ENCODE data around the gene C11orf42. TPM values are rescaled to one million over a fixed set of nuclear protein-coding genes. Genes with fewer than 3 reads are reported as not detected.

The C11orf42 gene, protein sequence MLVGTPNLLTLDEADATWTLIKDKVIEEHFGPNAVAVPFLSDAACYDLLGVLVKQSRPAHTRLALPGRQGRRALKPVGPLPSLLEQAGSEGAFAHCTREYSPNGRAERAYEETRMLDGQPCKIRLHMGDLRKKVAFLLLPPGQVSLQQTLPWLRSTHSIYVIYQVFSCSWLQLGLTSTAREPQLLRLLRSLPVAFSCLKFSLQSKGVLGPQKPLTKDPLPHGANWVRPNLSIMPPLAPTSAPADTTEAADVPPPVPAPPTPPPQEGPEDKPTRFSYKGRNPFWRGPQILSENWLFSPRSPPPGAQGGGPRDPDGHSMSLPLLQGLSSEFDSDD
- total RNA-seq (not detected in 2 replicates), polyA plus RNA-seq (not detected in 2 replicates), polyA minus RNA-seq (not detected in 2 replicates)
- total RNA-seq (2013), result not detected

- ChIA-PET POLR2A (no interaction called here), CTCF (no interaction called here)
- Histone ChIP-seq H4K20me1 (ENCODE audit: control insufficient read depth, insufficient read depth, low read length, poor library complexity, severe bottlenecking) (no peaks in the 10 kb centered on the region), H3K27ac (ENCODE audit: low read length in 2 of 2) (no peak within 1 kb of the TSS), H3K9me3 (ENCODE audit: control extremely low read depth in 1 of 3, control insufficient read depth in 2 of 3, insufficient read depth in 1 of 3, low read length in 2 of 3) (no peaks in the 10 kb centered on the region), H3K4me2 (replicated peaks; ENCODE audit: low read depth, low read length, poor library complexity, severe bottlenecking) (no peak within 1 kb of the TSS), H2AFZ (ENCODE audit: insufficient read depth, low read depth, low read length, poor library complexity, severe bottlenecking) (no peak within 1 kb of the TSS), H3K4me3 (ENCODE audit: control extremely low read depth in 1 of 5, extremely low read depth in 1 of 5, insufficient read depth in 1 of 5, low read depth in 2 of 5, low read length in 4 of 5) (no peak within 1 kb of the TSS), H3K36me3 (replicated peaks in 1 of 2; ENCODE audit: control extremely low read depth in 1 of 2, control insufficient read depth in 1 of 2, extremely low read depth in 1 of 2, insufficient read depth in 2 of 2, low read length in 1 of 2) (peaks cover 0 to 8% of the 10 kb centered on the region in 2 experiments), H3K4me1 (ENCODE audit: control insufficient read depth in 2 of 2, insufficient read depth in 2 of 2, low read length in 2 of 2) (peaks cover 0 to 3% of the 10 kb centered on the region in 2 donors), H3K27me3 (replicated peaks in 1 of 4; ENCODE audit: control extremely low read depth in 1 of 4, control insufficient read depth in 3 of 4, insufficient read depth in 4 of 4, low read length in 3 of 4) (no peaks in the 10 kb centered on the region), H3K79me2 (ENCODE audit: control insufficient read depth, insufficient read depth, low read length) (no peaks in the 10 kb centered on the region), H3K9ac (ENCODE audit: low read length) (no peak within 1 kb of the TSS)
- TF ChIP-seq EZH2 (IDR thresholded peaks at IDR 0.05; ENCODE audit: borderline replicate concordance, insufficient read depth, low read depth, low read length, poor library complexity, severe bottlenecking) (no peak), CTCF (IDR thresholded peaks at IDR 0.05) (no peak)
- peaks cover 9% of the 10 kb centered on the region for H3K4me1 Mint-ChIP-seq
- H3K4me3 Mint-ChIP-seq, result no peak within 1 kb of the TSS
- ATAC-seq (ENCODE audit: low read depth) (no peak), DNase-seq (no peak)
- intact Hi-C loops (cut with micrococcal nuclease), result no loop called here
- no CpG with 5 or more reads among the region's 1 CpG for WGBS (ENCODE audit: insufficient coverage)
- H3K27ac Mint-ChIP-seq, result no peak within 1 kb of the TSS
- H3K9me3 Mint-ChIP-seq (ENCODE audit: insufficient read depth), result no peaks in the 10 kb centered on the region
- H3K27me3 Mint-ChIP-seq, result no peaks in the 10 kb centered on the region
These were observed at the start of gene C11orf42 for GRCh38 chr11:6205366-6205765. C11orf42 (plus strand) TSS chr11:6205557; CDS start chr11:6205616, 59 bp downstream.

DNA sequence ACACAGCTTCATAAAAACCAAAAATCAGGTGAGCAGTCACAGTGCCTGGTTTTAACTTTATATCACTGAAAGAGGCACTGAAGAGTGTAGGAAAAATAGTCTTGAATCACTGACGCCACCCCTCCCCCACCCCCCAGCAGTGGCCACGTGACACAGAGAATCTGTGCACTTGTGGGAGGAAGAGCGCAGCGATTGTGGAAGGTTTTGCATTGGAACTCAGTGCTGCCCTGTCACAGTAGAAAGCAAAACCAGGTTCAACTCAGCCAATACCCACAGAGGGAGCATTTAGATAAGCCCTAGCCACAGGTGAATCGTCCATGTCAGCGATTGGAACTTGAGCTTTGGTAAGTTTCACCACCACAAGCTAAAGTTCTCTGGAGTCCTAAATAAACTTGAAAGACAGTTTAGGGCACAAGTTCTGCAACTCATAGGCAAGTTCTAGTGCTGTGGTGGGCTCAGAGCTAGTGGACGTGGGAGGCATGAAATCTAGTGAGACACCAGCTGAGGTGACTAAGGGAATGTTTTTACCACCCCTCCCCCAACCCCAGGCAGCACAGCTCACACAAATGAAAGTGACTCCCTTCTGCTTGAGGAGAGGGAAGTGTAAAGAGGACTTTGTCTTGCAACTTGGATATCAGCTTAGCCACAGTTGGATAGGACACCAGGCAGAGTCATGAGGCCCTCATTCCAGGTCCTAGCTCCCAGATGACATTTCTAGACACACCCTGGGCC lies 48.6 kb upstream of the C11orf42 start:
- no peak overlapping the region for H3K4me3 Mint-ChIP-seq
- 94% methylated on average over 3 of the region's 7 CpGs for WGBS (ENCODE audit: insufficient coverage)
- no peak overlapping the region for H3K27ac Mint-ChIP-seq
- peaks cover 7% of the 10 kb centered on the region for H3K27me3 Mint-ChIP-seq
- Histone ChIP-seq H2AFZ (ENCODE audit: insufficient read depth, low read depth, low read length, poor library complexity, severe bottlenecking) (no peak overlapping the region), H3K36me3 (replicated peaks in 1 of 2; ENCODE audit: control extremely low read depth in 1 of 2, control insufficient read depth in 1 of 2, extremely low read depth in 1 of 2, insufficient read depth in 2 of 2, low read length in 1 of 2) (no peaks in the 10 kb centered on the region), H3K27ac (ENCODE audit: low read length in 2 of 2) (no peak overlapping the region), H3K9ac (ENCODE audit: low read length) (no peak overlapping the region), H3K4me2 (replicated peaks; ENCODE audit: low read depth, low read length, poor library complexity, severe bottlenecking) (no peak overlapping the region), H3K79me2 (ENCODE audit: control insufficient read depth, insufficient read depth, low read length) (no peaks in the 10 kb centered on the region), H4K20me1 (ENCODE audit: control insufficient read depth, insufficient read depth, low read length, poor library complexity, severe bottlenecking) (no peaks in the 10 kb centered on the region), H3K27me3 (replicated peaks in 1 of 4; ENCODE audit: control extremely low read depth in 1 of 4, control insufficient read depth in 3 of 4, insufficient read depth in 4 of 4, low read length in 3 of 4) (no peaks in the 10 kb centered on the region), H3K9me3 (ENCODE audit: control extremely low read depth in 1 of 3, control insufficient read depth in 2 of 3, insufficient read depth in 1 of 3, low read length in 2 of 3) (no peaks in the 10 kb centered on the region), H3K4me3 (ENCODE audit: control extremely low read depth in 1 of 5, extremely low read depth in 1 of 5, insufficient read depth in 1 of 5, low read depth in 2 of 5, low read length in 4 of 5) (no peak overlapping the region), H3K4me1 (ENCODE audit: control insufficient read depth in 2 of 2, insufficient read depth in 2 of 2, low read length in 2 of 2) (no peaks in the 10 kb centered on the region)
- no peak for TF ChIP-seq CTCF (IDR thresholded peaks at IDR 0.05)
- TF ChIP-seq EZH2 (IDR thresholded peaks at IDR 0.05; ENCODE audit: borderline replicate concordance, insufficient read depth, low read depth, low read length, poor library complexity, severe bottlenecking), result no peak
- H3K9me3 Mint-ChIP-seq (ENCODE audit: insufficient read depth), result no peaks in the 10 kb centered on the region
- intact Hi-C loops (cut with micrococcal nuclease), result no loop called here
- CTCF ChIA-PET, result no interaction called here
- ATAC-seq (ENCODE audit: low read depth), result no peak
- DNase-seq, result no peak
- POLR2A ChIA-PET, result no interaction called here
- H3K4me1 Mint-ChIP-seq, result no peaks in the 10 kb centered on the region

All from B cell (primary cell).